GM21423 (cell line): ENCODE results near the gene BLOC1S1.

Experiments used
- ATAC-seq: cut with Tn5 transposase; IDR thresholded peaks from one replicate; pipeline ENCODE4 v1.9.1; 2021; ENCODE audit warnings: mild to moderate bottlenecking, moderate library complexity; ENCODE audit not compliant: unreplicated experiment

Gene BLOC1S1

GRCh38 chr12:55715833-55716581 is at the start of gene BLOC1S1:
BLOC1S1 (plus strand) TSS chr12:55716046; CDS start chr12:55716052, 6 bp downstream.
- peak; percentile 77 for ATAC-seq

- no peak for ATAC-seq
These were observed 49.3 kb upstream of the BLOC1S1 start for GRCh38 chr12:55666508-55666907.

- ATAC-seq = no peak
These were observed 45.6 kb upstream of the BLOC1S1 start for GRCh38 chr12:55670276-55670675.

- no peak for ATAC-seq
These were observed 44.1 kb upstream of the BLOC1S1 start for GRCh38 chr12:55671746-55672145.

GRCh38 chr12:55673638-55674037 is 42.2 kb upstream of the BLOC1S1 start:
- ATAC-seq = peak; percentile 99

- no peak for ATAC-seq
These were observed 40.2 kb upstream of the BLOC1S1 start for GRCh38 chr12:55675666-55676065.

- no peak for ATAC-seq
These were observed 39.1 kb upstream of the BLOC1S1 start for GRCh38 chr12:55676707-55677106.

GRCh38 chr12:55679691-55680090 is 36.2 kb upstream of the BLOC1S1 start:
- ATAC-seq = no peak

GRCh38 chr12:55681142-55682077 is 34.4 kb upstream of the BLOC1S1 start:
- ATAC-seq = no peak

GRCh38 chr12:55682087-55682796 is 33.6 kb upstream of the BLOC1S1 start:
- no peak for ATAC-seq

GRCh38 chr12:55683676-55684075 is 32.2 kb upstream of the BLOC1S1 start:
- ATAC-seq = no peak

- no peak for ATAC-seq
These were observed 31.0 kb upstream of the BLOC1S1 start for GRCh38 chr12:55684761-55685370.

- no peak for ATAC-seq
These were observed 30.2 kb upstream of the BLOC1S1 start for GRCh38 chr12:55685671-55686070.

- no peak for ATAC-seq
These were observed 29.4 kb upstream of the BLOC1S1 start for GRCh38 chr12:55686366-55687010.

GRCh38 chr12:55687746-55688145 is 28.1 kb upstream of the BLOC1S1 start:
- ATAC-seq = no peak

- ATAC-seq = no peak
These were observed 26.9 kb upstream of the BLOC1S1 start for GRCh38 chr12:55688716-55689655.

- no peak for ATAC-seq
These were observed 23.1 kb upstream of the BLOC1S1 start for GRCh38 chr12:55692631-55693322.

- no peak for ATAC-seq
These were observed 22.3 kb upstream of the BLOC1S1 start for GRCh38 chr12:55693323-55694187.
